Glomerular endothelial cell (primary cell): Measurements from ENCODE around the gene FHIT. TPM values are rescaled to one million over a fixed set of nuclear protein-coding genes. Genes with fewer than 3 reads are reported as not detected.

Experiments used
- DNase-seq: peaks from one replicate; pipeline ENCODE4 v3.0.0-alpha.2; 2011; ENCODE audit warnings: low read depth, low spot score; ENCODE audit errors: extremely low read depth
- total RNA-seq: library from RNA; depleted of rRNA; stranded (reverse); fragments of >200 nt; gene quantifications from 2 replicates; pipeline ENCODE4 v1.2.3, GENCODE V29; 2015

The FHIT gene
- total RNA-seq, 1 donor from 2014 or later, result 8.1 TPM

- DNase-seq, result no peak
Observed at GRCh38 chr3:59997583-59997982, 1253.7 kb downstream of the FHIT start.

GRCh38 chr3:59996056-59996455 is 1255.2 kb downstream of the FHIT start:
- DNase-seq, result no peak

- no peak for DNase-seq
Observed at GRCh38 chr3:59995563-59995962, 1255.7 kb downstream of the FHIT start.

- DNase-seq, result no peak
Observed at GRCh38 chr3:59994732-59995304, 1256.4 kb downstream of the FHIT start.

DNA sequence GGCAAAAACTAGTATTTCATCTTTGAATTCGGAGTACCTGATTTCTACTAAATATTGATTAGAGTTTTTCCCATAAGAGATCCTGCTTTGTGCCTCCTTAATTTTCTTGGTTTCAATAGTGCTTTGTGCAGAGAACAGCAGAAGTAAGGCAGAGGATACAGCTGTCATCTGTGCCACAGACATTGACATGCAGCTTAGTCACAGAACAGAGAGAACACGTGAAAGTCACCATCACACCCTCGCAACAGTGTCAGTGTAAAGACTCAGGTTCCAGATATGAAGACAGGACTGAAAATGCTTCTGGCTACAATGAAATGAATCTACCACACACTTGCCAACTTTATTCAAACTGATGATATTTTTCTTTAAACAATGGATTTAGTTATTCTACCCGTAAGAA is 1258.7 kb downstream of the FHIT start:
- DNase-seq, result no peak

DNA sequence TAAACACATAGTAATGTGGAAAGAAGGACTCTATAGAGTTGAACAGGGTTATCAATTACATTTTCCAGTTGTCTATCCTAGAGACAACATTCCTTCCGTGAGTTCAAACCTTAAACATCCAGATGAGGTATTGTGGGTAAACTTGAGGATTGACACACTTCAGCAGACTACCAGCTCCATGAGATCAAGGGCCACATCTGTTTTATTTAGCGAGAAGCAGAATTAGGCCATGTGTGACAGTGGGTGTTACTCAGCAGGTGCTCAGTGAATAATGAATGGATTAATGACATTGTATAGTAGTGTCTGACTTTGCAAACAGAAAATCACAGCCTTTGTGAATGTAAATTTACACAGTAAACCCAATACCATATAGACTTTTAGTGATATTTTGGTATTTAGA is 1260.3 kb downstream of the FHIT start:
- no peak for DNase-seq

DNA sequence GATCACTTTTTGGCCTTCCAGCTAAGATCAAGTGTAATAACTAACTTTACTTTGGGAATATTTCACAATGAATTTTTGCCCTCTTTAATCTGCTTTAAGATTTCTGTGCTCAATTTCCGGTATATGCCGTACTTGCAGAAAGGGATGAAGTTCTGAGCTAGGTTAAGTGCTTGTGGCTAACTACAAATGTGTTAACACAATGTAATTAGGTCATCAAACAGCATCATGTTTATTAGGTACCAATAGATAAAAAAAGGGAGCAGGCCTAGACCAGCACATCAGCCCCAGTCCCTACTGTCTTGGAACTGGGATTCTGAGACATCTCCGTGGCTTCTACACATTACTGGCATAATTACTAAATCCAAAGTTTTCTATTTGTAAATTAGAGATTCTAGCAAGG is 1268.7 kb downstream of the FHIT start:
- DNase-seq, result no peak

- DNase-seq, result no peak
Observed at GRCh38 chr3:59981377-59981776, 1269.9 kb downstream of the FHIT start.

- no peak for DNase-seq
Observed at GRCh38 chr3:59980576-59980975, 1270.7 kb downstream of the FHIT start.

DNA sequence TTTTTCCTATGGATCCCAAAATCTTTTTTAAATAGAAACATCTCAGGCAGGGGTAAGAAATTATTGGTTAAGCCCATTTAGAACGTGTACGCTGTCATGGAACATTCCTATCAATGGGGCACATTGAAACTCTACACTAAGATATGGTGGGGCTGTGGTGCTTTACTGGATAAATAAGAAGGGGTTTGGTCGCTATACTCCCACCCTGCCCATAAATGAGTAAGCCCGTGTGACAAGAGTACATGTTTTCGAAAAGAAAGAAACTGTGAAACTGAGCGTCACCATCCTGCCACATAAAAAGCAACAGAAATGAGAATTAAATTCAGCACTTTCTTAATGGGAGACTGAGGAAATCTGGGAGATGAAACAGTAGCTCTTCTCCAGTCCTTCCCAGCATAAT is 1271.7 kb downstream of the FHIT start:
- DNase-seq, result no peak

- DNase-seq, result no peak
Observed at GRCh38 chr3:59978979-59979378, 1272.3 kb downstream of the FHIT start.

- DNase-seq, result no peak
Observed at GRCh38 chr3:59970796-59971195, 1280.5 kb downstream of the FHIT start.

DNA sequence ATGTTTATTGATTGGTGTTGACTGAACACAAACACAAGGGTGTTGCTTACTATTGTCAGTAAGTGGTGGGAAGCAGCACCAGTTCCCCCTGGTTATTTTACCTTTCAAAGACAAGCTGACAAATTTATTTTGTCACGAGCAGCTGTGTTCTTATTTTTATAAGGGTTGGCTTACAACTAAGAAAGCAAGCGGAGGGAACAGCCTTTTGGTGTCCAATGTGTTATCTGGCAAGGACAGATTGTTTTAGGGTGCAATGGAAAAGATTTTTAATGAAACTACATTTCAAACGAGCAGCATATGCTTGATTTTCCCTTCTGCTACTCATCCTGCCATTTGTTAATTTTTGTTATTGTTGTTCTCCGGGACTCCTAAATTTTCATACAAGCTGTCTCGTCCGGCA is 1280.9 kb downstream of the FHIT start:
- no peak for DNase-seq

DNA sequence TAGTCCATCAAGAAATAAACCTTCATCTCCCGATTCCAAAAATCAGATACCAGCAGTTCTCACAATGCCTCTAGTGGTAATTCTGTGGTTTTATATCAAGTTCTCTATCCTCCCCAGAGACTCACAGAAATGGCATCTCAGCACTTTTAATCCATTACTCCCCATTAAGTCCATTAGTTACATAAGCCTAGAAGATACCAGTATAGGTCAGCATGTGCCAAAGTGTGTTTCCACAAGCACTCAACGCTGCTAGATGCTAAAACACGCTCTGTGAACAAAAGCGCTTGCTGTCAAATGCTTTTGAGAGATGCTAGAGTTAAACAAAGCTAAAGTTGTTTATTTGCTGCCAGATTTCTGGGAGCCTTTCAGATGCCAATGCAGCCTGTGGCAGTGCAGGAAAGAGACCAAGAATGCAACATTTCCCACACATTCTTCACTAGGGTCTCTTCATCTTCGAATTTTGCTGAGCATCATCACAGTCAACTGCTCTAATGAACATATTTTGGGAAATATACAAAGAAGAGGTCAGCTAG is 1282.7 kb downstream of the FHIT start:
- no peak for DNase-seq

GRCh38 chr3:59963676-59964075 is 1287.6 kb downstream of the FHIT start:
- no peak for DNase-seq

DNA sequence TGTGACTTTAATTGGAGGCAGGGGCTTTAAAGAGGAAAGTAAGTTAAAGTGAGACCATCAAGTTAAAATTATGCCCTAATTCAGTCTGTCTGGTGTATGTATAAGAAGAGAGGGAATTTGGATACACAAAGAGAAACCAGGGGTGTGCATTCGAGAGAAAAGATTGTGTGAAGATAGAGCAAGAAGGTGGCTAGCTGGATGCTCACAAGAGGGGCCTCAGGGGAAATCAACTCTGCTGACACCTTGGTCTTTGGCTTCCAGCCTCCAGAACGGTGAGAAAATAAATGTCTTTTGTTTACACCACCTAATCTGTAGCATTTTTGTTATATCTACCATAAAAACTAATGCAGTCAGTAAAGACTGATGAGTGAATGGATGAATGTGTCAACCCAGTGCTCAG is 1294.1 kb downstream of the FHIT start:
- no peak for DNase-seq

DNA sequence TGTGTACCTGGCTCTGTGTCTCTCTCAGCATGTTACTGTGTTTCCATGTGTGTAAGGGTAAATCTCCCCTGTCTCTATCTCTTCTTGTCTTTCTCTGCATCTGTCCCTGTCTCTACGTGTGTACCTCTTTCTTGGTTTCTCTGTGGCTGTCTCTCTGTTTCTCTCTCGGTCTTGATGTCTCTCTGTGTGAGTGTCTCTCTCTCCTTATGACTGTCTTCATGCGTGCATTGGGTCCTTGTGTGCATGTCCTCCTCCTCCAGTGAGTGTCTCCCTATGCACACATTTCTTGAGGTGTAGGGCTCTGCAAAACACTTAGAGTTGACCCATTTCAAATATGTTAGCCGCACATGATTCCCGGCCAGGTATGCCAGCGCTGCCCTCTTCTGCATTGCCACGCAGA is 1298.1 kb downstream of the FHIT start:
- no peak for DNase-seq

DNA sequence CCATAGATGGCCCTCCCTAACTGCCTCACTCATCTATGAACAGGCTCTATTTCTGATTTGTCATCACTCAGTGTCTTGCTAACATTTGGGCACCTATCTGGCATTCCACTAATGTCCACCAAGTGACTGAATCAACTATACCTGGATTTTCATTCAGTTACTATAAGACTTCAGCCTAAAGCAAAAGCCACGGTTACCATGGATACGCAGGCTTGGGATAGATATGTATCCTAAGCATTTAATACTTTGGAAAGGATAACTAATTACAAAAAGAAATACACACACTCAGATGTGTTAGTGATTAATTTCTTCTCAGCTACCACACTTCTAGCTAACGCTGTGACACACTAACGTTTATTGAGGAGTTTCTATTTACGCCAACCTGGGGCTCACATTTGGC is 1301.9 kb downstream of the FHIT start:
- DNase-seq, result no peak

DNA sequence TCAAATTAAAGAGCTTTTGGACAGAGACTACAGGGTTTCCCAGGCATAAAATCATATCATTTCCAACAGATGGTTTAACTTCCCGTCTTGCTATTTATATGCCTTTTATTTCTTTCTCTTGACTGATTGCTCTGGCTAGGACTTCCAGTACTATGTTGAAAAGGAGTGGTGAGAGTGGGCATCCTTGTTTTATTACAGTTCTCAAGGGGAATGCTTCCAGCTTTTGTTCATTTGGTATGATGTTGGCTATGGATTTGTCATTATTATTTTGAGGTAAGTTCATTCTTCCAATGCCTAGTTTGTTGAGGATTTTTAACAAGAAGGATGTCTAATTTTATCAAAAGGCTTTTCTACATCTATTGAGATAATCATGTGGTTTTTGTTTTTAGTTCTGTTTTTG is 1304.9 kb downstream of the FHIT start:
- no peak for DNase-seq

GRCh38 chr3:59940718-59941117 is 1310.5 kb downstream of the FHIT start:
- no peak for DNase-seq

DNA sequence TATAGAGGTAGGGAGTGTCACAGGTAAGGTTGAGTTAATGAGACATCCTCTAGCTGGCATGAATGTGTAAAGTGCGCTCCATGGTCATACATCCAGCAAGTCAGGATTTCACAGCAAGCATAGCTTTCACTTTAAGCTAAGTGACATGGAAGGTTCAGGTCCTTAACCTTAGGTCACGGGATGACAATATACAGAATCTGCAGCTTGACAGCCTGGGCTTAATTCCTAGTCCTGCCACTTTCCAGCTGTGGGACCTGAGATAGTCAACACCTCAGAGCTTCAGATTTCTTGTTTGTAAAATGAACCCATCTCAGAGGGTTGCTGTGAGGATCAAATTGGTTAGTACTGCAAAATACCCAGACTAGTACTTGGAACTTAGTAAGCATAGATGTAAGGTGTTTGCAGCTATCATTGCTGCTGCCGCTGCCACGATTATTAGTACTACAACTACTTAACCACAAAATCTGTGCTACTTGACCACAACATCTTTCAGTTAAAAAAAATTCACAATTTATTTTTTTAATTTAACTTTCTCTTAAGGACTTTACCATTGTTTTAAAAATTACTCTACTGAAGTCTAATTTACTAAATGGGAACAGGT is 1311.3 kb downstream of the FHIT start:
- DNase-seq, result no peak

- no peak for DNase-seq
Observed at GRCh38 chr3:59938828-59939227, 1312.4 kb downstream of the FHIT start.

- no peak for DNase-seq
Observed at GRCh38 chr3:59937201-59937600, 1314.1 kb downstream of the FHIT start.
